NCI-H2171 (cell line): Measurements from ENCODE around the gene RPL36.
"Not testable (repeated sequence)": the region's sequence is repeated elsewhere in the genome, so short reads cannot be mapped to it uniquely, and the experiment has no call there.

Experiments
- DNase-seq: peaks from one replicate; lab custom pipeline; 2025; lab: John Stamatoyannopoulos, UW

RPL36 gene

DNA sequence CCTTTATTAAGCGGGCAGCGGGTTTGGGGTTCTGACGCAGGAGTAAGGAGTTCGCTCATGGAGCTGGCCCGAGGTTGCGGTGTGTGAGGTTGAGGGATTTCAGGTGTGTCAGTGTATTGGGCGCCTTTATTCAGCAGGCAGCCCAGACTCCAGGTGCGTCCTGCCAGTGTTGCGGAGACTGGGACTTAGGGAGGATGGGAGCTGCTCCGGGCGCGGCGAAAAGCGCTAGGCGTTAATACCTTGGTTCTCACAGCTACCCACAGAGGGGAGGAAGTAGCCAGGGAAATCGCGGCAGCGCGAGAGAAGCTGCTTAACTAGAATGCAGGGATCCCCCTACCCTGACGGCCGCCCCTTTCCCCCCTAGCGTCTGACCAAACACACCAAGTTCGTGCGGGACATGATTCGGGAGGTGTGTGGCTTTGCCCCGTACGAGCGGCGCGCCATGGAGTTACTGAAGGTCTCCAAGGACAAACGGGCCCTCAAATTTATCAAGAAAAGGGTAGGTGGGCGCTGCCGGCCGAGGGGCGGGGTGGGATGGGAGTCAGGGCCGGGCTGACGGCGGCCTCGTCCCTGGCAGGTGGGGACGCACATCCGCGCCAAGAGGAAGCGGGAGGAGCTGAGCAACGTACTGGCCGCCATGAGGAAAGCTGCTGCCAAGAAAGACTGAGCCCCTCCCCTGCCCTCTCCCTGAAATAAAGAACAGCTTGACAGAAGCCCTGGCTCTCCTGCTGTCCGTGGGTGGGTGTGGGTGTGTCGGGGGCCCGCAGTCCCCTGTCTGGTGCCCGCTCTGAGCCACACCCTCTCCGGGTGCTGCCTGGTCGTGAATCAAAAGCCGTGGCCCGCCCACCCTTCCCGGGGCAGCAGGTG, 1.1 kb downstream of the RPL36 start:
- peak; percentile 20 for DNase-seq

DNA sequence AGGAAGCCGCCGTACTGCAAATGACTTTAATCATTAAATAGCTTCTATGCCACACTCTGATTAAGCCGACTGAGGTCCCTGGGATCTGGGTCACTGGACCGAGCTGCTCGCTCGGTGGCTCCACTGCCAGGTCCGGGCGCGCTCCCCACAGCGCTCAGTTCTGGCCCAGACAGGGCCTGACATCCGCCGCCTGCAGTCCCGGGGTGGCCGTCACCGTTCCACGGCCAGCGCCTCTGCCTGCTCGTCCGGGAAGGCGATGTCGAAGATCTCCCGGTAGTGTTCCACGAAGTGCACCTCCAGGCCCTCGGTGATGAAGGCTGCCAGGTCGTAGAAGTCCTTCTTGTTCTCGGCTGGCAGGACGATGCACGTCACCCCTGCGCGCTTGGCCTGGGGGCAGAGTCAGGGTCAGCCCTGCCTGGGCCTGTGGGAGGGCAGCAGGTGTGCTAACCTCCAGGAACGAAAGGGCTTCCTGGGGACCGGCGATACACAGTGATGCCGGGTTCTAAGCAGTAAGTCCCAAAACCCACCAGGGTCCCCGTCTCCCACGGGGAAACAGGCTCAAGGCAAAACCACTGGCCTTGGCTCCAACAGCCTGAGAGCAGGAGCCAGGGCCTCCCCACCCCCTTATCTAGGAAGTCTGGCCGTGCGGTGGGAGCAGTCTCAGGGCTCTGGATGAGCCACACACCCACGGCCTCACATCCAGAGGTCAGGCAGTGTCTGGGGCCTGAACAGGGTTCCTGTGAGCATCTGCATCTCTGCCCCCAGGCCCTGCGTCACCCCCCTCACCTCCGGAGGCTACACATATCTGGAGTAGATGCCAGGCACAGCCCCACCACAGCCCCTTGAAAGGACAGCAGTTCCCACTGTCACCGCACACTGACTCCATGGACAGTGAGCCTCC, 2.0 kb downstream of the RPL36 start:
- no peak for DNase-seq

DNA sequence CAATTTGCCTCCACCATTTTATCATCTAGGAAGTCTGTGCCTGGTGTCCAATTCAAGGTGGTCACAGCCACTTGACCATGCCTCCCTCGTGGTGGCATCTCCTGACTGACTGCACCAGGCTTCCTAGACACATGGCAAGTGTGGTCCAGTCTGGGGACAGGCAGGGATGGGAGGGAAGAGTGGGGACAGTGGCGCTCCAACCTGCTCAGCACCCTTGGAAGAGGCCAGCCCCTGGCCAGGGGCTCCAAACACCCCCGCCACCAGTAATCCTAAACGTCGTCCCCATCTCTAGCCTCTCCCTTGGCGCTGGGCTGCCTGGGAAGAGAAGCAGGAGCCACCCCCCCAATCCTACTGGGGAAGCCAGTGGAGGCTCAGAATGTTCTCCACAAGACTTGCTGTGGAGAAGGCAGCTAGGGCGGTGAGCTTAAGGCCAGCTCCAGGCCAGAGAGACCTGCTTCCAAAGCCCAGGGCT, 2.7 kb downstream of the RPL36 start:
- DNase-seq = no peak

DNA sequence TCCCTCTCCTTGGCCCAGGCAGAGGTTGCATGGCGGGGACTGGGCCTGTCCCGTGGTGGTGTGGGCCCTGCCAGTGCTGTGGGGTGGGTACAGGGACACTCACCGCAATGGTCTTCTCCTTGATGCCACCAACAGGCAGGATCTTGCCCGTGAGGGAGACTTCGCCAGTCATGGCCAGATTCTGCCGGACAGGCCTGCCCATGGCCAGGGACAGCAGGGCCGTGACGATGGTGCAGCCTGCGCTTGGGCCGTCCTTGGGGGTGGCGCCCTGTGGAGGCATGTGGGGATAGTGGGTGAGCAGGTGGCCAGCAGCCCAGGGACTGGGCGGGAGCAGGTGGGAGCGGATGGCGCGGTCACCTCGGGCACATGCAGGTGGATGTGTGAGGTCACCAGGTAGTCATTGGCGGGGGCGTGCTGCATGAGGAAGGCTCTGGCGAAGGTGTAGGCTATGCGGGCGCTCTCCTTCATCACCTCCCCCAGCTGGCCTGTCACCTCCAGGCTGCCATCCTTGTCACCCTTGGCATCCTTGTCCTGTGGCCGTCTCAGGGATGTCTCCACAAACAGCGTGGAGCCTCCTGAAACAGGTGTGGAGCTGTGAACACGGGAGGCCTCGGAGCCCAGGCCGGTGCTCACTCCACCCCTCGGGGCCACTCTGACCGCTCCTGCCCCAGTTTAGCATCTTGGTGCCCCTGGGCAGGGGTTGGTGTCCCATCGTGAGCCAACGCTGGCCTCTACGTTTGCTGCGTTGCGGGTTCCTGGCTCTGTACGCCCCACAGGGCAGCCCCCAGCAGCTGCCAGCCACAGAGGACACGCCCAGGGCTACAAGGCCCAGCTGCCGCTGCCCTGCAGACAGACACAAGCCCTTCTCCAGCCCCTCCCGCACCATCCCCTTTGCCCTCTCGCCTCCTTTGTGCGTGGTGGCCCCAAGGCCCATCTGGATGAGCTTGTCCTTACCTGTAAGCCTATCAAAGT, 3.4 kb downstream of the RPL36 start:
- DNase-seq = no peak

DNA sequence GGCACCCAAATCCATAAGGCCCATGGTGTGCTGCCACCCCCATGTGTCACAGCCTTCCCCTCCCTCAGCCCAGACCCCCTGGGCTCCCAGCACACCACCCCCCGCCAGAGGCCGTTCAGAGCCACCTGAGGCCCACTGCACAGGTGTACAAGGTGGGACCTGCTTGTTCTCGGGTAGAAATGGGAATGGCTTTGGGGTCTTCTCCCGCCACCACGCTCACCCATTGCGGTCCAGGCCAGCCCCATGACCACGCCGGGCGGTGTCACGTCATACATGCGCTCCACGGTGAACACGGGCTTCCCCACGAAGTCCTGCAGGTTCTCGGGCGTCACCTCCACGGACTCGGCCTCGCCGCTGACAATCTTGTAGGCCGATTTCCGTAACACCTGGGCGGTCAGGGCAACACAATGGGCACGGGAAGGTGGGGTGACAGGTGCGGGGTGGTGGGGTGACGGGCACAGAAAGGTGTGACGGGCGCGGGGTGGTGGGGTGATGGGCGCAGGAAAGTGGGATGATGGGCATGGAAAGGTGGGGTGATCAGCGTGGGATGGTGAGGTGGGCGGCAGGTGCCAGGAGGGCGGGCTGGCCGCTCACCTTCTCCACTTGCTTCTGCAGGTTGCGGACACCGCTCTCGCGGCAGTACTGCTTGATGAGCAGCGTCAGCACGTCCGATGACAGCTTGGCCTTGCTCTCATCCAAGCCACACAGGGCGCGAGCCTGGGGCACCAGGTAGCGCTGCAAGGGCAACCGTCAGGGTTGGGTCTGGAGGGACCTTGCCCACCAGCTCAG, 4.3 kb downstream of the RPL36 start:
- DNase-seq = no peak

DNA sequence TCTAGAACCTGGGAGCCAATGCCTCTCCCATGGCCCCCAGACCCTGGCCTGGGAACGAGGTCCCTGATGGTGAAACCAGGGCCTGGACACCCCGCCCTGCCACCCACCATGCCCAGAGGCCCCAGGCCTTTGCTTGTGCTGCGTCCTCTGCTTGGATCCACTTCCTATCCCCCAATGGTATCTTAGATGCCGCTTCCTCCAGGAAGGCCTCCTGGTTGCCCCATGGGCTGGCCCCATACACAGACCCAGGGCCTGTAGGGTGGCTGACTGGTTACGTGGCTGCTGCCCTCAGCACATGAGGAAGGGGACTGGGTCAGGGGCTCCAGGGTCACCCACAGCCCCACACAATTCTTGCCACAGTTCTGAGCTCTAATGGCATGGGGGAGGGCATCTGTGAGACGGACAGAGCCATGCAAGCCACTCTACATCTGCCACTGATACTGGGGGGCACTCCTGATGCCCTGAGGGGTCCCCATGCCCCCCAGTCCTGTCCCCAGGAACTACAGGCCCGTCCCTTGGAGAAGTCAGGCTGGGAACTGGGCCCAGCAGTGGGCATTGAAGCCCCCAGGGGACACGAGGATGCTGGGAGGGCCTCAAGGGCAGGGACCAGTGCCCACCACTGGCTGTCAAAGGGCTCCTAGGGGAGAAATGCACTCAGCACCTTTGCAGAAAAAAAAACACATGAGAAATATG, 5.0 kb downstream of the RPL36 start:
- no peak for DNase-seq

DNA sequence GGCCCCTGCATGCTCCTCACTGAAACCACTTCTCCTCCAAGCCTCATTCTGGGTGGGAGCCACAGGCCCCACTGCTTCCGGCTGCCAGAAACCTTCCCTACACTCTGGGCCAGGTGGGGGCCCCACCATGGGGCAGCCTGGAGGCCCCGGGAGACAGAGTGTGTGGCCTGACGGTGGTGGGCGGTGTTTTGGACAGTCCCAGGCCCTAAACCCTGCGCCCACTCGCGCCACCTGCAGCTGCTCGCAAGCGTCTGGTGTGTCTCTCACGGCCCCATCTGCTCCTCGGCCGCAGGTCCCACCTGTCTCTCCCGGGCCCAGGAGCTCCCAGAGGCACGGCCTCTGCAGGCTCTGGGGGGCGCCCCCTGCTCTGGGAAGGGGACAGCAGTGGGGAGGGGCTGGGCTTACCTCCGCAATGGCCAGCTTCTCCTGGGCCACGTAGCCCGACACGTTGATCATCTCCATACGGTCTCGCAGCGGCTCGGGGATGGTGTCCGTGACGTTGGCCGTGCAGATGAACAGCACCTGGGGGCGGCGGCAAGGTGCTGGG, 5.6 kb downstream of the RPL36 start:
- DNase-seq = no peak

DNA sequence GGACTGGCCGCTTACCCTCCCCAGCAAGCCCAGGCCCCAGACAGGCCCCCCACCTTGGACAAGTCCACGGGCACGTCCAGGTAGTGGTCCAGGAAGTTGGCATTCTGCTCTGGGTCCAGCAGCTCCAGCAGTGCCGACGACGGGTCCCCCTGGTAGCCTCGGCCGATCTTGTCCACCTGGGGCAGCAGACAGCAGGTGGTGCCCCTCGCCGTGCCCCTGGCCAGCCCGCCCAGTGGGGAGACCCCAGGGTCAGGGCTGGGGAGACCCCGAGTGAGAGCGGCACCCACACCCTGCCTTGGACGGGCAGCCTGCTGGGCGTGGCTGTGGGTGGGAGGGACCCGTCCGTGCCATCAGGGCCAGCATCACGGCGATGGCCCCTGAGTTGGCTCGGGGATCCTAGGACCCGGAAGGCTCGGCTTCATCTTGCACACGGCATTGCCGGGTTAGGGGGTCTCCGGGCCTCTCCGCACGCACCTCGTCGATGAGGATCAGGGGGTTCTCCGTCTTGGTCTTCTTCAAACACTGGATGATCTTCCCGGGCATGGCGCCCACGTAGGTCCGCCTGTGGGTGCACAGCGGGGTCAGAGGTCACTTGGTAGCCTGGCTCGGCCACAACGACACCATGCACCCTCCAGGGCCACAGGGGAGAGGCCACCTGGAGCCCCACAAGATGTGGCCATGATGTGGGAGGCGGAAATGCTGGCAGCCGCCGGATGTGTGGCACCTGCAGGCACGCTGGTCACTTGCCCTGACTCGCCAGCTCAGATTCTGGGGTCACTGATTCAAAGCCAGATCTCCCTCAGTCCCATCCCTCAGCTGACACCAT, 6.3 kb downstream of the RPL36 start:
- no peak for DNase-seq

DNA sequence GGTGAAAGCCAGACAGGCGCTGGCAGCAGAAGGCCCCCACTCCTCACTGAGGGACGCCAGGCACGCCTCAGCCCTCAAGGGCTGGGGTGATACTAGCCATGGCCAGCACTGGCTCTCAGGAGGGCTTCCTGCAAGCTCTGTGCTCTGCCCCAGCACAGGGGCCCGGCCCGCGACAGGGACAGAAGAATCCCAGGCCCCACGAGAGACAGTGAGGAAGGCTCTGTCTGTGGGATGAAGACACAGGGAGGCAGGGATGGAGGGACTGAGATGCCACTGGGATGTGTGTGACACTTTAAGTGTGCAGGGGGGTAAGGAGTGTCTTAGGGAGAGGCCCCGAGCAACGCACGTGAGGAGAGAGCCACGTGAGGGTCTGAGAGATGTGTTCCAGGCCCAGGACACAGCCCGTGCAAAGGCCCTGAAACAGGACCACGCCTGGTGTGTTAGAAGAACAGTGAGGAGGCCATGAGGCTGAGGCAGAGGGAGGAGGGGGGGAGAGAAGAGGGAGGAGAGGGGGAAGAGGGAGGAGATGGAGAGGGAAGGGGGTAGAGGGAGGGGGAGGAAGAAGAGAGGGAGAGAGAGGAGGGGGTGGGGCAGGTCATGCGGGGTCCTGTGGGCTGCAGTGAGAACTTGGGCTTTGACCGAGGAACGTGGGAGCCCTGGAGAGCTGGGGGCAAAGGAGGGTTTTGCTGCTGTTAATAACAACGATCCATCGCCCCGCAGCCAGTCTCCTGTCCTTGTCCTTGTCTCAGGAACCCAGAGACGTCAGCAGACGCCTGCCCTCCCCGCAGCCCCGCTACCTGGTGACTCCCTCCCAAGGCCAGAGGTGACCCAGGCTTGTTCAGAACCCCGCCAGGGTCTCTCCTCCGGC, 7.2 kb downstream of the RPL36 start:
- no peak for DNase-seq

DNA sequence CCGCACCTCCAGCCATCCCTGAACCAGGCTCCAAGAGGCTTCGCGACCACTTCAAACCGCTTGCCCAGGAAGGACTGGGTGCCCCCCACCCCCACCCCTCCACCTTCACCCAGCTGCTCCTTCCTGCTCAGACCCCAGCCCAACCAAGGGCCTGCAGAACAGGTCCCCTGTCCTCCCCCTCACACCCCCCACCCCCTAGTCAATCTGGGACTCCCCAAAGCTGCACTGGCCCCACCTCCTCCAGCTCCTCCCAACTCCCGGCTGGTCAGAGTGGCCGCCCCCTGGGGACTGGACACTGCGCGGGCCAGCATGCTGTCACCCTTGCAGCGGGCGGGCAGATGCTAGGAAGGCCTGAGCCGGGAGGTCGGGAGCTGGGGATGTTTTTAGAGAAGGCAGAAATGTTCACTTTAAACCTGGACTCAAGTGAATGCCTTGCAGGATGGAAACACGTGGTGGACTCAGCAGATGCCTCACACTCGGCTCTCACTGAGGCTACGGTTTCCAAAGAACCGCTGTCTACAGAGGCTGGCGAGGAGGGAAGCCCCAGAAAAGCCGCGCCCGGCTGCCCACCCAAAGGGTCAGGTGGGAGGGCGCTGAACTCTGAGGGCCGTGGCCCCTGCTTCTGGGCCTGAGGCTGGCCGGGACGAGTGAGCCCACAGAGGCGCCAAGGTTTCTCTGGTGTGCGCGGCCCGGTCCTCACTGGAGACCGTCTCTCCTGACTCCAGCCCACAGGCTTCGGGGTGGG, 8.0 kb downstream of the RPL36 start:
- DNase-seq = no peak

DNA sequence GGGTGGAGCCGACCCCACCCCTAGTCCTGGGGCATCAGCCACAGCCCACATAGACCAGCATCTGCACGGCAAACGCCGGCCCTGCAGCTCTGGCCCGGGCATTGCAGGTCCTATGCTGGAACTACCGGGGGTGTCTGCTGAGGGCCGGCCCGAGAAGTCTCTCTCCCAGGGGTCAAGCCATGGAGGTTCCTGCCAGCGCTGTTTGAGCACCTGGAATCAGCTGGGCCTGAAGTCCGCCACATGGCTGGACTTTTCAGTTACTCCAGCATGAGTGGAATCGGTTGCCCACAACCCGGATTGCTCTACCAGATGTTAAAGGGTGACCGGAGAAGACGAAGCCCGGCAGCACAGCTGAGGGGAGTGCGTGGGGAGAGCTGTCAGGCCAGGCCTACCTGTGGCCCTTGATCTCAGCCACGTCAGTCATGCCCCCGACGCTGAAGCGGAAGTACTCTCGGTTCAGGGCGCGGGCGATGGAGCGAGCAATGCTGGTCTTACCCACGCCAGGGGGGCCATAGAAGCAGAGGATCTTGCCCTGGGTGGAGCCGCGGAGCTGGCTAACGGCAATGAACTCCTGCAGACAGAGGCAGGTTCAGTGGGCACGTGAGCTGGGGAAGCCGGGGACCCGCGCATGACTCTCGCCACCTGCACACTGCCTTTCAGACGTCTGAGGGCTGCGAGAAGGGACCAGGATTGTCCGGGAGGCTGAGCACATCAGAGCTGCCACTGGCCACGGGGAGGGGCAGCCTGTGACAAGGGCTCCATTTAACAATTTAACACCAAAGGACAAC, 8.7 kb downstream of the RPL36 start:
- DNase-seq = no peak

DNA sequence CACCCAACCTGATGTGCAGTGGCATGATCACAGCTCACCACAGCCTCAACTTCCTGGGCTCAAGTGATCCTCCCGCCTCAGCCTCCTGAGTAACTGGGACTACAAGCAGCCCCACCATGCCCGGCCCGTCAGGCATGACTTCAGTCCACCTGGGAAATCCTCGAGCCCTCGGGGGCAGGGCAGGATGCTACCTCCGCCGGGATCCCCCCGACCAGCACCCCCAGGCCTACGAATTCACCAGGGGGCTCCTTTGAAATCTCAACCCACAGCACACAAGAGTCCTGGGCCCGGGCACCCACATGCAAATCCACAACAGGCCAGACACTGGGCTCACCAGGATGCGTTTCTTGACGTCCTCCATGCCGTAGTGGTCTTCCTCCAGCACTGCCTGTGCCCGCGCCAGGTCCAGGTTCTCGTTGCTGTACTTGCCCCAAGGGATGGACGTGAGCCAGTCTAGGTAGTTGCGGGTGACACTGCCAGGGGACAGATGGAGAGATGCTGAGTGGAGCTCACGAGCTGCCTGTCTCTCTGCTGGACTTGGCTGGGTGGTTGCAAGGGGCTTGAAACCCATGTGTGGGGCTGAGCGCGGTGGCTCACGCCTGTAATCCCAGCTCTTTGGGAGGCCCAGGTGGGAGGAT, 10.5 kb downstream of the RPL36 start:
- no peak for DNase-seq

DNA sequence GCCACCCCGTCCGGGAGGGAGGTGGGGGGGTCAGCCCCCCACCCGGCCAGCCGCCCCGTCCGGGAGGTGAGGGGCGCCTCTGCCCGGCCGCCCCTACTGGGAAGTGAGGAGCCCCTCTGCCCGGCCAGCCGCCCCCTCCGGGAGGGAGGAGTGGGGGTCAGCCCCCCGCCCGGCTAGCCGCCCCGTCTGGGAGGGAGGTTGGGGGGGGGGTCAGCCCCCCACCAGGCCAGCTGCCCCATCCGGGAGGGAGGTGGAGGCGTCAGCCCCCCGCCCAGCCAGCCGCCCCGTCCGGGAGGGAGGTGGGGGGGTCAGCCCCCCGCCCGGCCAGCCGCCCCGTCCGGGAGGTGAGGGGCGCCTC, 11.9 kb downstream of the RPL36 start:
- DNase-seq = not testable (repeated sequence)

DNA sequence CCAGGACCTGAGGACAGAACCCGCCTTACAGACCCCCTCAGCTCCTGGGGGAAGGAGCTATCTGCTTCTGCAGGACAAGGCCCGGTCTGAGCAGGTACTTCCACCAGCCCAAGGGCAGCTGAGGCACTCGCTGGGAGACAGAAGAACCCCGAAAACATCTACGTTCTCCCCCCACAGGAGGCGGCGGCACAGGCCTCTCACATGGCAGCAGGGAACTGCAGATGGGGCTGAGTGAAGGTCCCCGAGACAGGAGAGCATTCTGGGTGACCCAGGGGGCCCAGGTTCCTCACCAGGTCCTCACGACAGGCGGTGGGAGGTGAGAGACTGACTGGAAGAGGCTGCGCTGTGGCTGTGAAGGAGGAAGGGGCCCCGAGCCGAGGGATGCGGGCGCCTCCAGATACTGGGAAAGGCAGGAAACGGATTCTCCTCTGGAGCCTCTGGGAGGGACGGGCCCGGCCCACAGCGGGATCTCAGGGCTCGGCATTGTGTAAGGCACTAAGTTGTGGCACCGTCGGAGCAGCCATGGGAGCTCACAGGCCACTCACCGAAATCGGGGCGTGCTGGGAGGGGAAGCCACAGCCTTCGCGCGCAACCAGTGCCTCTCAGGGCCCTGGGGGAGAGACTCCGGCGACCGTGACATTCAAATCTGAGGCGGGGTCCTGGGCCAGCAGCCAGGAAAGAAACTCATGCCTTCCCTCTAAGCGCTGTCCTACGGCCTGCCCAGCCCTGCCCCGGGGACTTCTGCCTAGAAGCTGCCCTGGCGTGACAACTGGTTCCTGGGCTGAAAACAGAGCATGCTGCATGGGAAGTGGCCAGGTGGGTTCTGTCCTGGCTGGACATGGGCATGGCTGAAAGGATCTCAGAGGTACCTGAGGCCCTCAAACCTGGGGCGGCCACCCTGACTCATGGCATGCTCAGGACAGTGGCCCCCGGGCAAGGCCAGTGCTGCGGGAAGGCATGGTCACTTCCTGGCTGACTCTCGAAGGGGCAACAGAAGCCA, 14.0 kb downstream of the RPL36 start:
- no peak for DNase-seq

DNA sequence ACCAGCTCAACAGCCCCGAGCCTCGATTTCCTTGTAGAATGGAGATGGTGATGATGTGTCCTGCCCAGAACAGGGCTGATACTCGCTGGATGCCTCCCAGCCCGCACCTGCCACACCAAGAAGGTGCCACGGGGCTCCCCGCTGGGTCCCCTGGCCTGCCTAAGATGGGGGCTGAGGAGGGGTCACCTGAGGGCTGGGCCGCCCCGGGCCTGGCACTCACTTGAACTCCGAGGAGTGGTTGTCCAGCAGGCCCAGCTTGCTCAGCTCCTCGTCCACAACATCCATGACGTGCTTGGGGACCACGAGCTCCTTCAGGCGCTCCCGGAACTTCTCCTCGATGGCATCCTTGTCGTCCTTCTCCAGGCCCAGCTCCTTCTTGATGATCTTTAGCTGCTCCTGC, 15.5 kb downstream of the RPL36 start:
- DNase-seq = no peak
